OCI-LY7 (cell line): ENCODE measurements around the gene SMARCB1.

Source experiments
- EZH2phosphoT487 ChIP-seq: fragments of 200-600 bp; sonication (generic); IDR thresholded peaks from 2 replicates; pipeline ENCODE4 v1.6.1; 2018; ENCODE audit warnings: low read depth, borderline replicate concordance, mild to moderate bottlenecking, mixed run types, antibody characterized with exemption, low read length, moderate library complexity, mixed read lengths
- TF ChIP-seq, protein P1 (sequence below): fragments of 200-600 bp; sonication (generic); conservative IDR thresholded peaks from 2 replicates; pipeline ENCODE4 v1.5.1; 2014; ENCODE audit warnings: mild to moderate bottlenecking, antibody characterized with exemption, low read length, moderate library complexity, mixed read lengths

DNA sequence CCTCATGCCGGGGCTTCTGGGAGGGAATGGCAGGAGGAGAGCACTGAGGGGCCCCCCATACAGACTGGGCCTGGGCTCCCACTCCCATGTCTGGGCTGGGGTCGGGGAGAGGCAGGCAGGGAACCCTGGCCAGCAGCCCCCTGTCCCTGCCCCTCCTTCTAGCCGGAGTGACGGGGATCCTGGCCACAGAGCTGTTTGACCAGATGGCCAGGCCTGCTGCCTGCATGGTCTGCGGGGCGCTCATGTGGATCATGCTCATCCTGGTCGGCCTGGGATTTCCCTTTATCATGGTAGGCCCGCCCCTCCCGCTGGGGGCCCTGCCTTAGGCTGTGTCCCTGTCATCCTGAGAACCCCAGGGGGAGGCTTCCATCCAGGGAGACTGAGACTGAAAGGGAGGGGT, 97.4 kb downstream of the SMARCB1 start:
- TF ChIP-seq, protein P1, sequence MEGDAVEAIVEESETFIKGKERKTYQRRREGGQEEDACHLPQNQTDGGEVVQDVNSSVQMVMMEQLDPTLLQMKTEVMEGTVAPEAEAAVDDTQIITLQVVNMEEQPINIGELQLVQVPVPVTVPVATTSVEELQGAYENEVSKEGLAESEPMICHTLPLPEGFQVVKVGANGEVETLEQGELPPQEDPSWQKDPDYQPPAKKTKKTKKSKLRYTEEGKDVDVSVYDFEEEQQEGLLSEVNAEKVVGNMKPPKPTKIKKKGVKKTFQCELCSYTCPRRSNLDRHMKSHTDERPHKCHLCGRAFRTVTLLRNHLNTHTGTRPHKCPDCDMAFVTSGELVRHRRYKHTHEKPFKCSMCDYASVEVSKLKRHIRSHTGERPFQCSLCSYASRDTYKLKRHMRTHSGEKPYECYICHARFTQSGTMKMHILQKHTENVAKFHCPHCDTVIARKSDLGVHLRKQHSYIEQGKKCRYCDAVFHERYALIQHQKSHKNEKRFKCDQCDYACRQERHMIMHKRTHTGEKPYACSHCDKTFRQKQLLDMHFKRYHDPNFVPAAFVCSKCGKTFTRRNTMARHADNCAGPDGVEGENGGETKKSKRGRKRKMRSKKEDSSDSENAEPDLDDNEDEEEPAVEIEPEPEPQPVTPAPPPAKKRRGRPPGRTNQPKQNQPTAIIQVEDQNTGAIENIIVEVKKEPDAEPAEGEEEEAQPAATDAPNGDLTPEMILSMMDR, result no peak
- TF ChIP-seq EZH2phosphoT487, result no peak
